ENCODE measurements around the gene ITGB3.
"Not testable (repeated sequence)": the region's sequence is repeated elsewhere in the genome, so short reads cannot be mapped to it uniquely, and the experiment has no call there.

The ITGB3 gene

GRCh38 chr17:47246120-47246519 is 7.5 kb upstream of the ITGB3 start:
- DNase-seq = no peak

DNA sequence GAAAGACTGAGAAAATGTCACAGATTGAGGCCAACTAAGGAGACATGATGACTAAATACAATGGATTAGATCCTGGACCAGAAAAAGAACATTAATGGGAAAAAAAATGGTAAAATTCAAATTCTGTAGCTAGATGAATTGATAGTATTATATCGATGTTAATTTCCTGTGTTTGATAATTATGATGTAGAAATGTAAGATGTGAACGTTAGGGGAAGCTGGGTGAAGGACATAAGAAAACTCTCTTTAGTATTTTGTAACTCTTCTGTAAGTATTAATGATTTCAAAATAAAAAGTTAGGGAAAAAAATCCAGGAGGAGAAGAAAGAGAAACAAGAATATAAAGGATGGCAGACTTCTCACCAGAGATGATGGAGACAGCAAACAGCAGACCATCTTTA is 2.8 kb upstream of the ITGB3 start:
- no peak for DNase-seq

- no peak for DNase-seq
Measured at GRCh38 chr17:47251421-47251940, 2.1 kb upstream of the ITGB3 start.

GRCh38 chr17:47252209-47252608 is 1.4 kb upstream of the ITGB3 start:
- no peak for DNase-seq

- DNase-seq = no peak
Measured at GRCh38 chr17:47252766-47253512, 688 bp upstream of the ITGB3 start.

- no peak for DNase-seq
Measured at GRCh38 chr17:47254403-47254943, 846 bp downstream of the ITGB3 start.

DNA sequence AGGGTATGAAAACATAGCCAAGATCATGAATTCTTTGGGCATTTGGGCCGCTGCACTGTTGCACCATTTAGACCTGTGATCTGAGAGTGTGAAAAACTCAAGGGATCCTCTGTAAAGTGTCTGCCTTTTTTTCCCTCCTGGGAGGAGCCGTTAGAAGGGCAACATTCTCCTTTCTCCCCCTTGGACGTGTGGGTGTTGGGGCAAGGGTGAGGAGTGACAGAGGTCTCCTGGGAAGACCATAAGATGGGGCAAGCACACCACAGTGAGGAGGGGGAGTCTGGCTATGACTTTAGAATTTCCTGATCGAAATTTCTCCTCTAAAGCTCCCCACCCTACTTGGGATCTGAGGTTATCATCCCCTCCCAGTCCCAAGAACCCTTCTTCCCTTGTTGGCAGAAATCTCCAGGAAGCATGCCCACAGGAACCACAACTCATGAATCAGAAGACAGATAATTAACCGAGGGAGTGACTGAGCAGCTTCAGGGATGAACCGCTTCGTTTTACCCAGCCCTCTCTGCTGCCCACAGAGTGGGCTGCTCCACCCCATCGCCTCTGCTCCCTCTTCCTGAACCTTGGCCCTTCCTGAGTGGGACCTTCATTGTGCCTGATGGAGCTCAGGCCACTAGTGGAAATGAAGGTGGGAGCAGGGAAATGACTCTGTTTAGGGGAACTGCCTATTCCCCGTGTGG is 4.2 kb downstream of the ITGB3 start:
- DNase-seq = peak; percentile 80

DNA sequence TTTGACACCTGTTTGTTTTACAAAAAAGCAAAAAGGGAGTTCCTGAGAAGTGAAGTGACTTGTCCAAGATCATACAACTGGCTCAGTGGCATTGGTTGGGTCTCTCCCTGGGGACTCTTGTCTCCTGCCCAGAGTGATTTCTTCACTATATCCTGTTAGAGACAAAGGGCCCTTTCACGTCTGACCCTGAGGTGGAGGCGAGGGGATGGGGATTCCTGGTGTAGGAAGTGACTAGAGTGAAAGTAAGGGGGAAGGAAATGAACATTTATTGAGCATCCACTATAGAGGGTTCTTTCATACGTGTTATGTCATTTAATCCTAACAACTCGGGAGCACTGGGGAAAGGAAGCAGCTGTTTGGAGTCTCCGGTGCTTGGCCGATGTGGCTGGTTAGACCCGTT is 9.0 kb downstream of the ITGB3 start:
- no peak for DNase-seq

DNA sequence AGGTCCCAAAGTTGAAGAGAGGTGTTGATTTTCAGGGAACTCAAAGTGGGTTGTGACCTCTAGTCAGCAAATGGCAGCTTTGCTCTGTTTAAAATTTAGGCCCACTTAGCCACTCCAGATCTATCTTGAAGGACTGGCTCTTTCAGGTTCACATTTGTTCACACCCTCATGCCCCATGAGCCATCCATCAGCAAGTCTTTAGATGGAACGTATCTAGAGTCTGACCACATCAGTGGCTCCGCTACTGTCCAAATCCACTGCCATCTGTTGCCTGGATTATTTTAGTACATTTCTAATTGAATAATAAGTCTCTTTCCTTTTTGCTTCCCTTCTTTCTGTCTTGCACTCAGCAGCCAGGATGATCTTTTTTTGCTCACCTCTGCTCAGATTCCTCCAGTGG is 10.5 kb downstream of the ITGB3 start:
- no peak for DNase-seq

GRCh38 chr17:47265983-47266541 is 12.4 kb downstream of the ITGB3 start:
- DNase-seq = peak; percentile 34

- DNase-seq = no peak
Measured at GRCh38 chr17:47266782-47267181, 13.2 kb downstream of the ITGB3 start.

DNA sequence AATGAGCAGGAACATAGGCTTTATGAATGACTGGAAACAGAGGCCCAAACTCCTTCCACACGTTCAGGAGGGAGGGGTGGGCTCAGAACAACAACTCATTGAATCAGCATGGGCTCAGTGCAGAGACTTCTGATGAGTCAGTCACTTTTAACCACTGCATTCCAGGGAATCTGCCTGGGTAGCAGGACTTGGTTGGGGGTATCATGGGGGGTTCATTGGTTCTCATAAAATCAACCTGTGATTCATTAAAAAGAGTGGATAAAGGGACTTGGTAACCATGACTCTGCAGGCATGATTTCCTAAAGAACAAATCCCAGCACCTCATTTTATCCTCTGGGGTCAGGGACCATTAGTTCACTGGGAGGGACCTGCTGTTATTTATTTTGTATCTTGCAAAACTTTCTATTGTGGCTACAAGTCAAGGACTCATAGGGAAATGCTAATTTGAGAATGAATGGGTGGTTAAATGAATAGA is 13.8 kb downstream of the ITGB3 start:
- peak; percentile 98 for DNase-seq

DNA sequence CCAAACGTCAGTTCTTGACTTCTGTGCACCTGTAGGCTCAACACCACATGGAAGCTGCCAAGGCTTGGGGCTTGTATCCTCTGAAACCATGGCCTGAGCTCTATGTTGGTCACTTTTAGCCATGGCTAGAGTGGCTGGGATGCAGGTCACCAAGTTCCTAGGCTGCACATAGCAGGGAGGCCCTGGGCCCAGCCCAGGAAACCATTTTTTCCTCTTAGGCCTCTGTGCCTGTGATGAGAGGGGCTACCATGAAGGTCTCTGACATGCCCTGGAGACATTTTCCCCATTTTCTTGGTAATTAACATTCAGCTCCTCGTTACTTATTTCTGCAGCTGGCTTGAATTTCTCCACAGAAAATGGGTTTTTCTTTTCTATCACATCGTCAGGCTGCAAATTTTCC is 15.3 kb downstream of the ITGB3 start:
- DNase-seq = not testable (repeated sequence)

DNA sequence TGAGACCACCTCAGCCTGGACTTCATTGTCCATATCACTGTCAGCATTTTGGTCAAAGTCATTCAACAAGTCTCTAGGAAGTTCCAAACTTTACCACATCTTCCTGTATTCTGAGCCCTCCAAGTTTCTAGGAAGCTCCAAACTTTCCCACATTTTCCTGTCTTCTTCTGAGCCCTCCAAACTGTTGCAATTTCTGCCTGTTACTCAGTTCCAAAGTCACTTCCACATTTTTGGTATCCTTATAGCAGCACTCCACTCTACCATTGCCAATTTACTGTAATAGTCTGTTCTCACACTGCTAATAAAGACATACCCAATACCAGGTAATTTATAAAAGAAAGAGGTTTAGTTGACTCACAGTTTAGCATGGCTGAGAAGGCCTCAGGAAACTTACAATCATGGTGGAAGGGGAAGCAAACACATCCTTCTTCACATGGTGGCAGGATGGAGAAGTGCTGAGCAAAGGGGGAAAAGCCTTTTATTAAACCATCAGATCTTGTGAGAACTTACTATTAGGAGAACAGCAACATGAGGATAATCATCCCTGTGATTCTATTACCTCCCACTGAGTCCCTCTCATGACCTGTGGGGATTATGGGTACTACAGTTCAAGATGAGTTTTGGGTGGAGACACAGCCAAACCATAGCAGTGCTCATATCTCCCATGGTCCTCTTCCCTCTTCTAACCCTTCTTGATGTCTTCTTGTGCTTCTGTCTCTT is 16.1 kb downstream of the ITGB3 start:
- DNase-seq = not testable (repeated sequence)

DNA sequence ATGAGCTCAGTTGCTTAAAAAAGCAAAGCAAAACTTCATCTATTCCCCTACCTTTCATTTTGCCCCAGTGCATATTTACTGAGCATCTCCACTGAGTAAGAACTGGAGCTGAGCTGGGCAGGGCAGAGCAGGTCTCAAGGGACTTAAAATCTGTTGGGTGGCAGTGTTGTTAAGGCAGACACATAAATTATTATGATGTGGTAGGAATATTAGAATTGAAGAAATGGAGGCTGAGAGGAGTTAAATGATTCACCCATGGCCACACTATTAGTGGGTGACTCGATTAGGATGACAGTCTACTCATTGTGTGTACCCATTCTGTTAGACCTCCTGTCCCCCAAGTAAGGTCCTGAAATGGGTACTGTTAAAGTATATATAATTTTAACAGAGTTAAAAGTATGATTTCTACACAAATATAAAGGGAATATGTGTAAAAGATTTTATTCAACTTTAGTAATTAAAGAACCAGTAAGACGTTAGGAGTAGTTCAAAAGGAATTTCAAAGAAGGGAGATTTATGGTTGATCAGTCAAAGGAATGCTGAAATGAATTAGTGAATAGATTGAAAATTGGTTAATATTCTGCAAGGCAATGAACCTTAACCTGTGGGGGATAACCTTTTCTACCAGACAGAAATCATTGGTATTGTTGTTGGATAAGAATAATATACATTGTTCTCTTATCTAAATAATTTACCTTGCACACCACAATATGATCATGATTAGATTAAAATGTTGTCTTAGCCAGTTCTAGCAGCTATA is 17.5 kb downstream of the ITGB3 start:
- no peak for DNase-seq

DNA sequence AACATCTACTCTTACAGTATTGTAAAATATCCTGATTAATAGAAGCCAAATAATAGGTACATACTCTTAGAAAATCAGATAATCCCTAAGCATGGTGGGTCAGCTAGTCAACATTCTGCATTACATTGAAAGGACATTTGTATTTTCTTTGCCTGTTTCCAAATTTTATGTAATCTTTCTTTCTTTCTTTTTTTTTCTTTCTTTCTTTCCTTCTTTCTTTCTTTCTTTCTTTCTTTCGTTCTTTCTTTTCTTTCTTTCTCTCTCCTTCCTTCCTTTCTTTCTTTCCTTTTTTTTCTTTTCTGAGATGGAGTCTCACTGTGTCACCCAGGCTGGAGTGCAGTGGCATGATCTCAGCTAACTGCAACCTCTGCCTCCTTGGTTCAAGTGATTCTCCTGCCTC is 18.9 kb downstream of the ITGB3 start:
- no peak for DNase-seq

GRCh38 chr17:47273245-47273644 is 19.6 kb downstream of the ITGB3 start:
- no peak for DNase-seq

DNA sequence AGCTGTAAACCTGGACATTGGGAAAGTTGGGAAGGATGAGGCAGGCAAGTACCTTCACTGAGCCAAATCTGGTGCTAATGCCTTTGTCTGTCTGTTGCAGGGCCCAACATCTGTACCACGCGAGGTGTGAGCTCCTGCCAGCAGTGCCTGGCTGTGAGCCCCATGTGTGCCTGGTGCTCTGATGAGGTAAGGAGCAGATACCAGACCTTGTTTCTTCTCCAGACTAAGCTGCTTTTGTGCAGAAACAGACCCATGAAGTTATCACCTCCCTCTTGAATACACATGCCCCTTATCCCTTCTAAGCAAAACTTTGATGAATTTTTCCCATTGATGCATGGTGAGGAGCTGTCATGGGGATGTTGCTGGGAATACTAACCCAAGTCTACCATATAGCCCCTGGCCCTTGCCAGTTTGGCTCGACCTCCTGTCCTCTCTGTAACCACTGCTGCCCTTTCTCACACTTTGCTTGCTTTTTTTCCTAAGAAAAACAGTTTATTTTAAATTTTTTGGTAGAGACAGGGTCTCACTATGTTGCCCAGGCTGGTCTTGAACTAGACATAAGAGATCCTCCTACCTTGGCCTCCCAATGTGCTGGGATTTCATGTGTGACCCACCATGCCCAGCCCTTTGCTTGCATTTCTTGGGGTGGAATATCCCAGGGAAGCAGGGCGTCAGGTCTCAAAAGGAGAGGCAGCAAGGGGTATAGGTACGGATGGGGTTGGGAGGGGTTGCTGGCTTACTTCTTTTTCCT is 20.9 kb downstream of the ITGB3 start:
- no peak for DNase-seq

DNA sequence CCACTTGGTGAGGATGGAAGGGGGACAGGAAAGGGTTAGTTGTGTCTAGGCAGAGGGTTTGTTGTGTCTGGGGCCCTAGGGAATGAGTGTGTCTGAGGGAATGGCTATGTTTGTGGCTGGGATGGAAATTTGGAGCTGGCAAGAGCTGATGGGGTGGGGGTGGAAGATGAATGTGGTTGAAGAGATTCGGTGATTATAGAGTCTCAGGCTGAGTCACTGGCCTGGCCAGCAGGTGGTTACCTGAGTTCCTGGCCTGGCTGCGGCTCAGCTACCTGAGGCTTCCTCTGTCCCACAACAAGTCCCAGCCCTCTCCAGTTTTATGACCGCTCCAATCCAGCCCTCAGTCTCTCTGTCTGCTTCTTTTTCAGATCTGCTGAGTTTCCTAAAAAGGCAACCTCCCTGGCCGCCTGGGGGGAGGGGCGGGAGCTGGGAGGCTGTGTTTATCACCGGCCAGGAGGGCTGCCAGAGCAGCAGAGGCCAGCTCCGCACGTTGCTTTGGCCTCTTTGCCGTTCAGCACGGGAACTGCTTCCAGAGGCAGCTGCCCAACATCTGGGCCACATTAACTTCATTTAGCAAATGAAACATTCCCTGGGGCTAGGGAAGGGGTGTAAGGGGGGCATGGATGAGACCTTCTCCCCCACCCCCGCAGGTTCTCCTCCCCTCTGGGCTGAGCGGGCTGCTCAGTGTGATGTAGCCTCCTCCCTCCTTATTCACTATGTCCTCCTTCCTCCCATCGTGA is 21.8 kb downstream of the ITGB3 start:
- DNase-seq = peak; percentile 91

- no peak for DNase-seq
Measured at GRCh38 chr17:47276444-47276843, 22.8 kb downstream of the ITGB3 start.
